Large intestine (tissue), 3 donors: ENCODE results near the gene CECR2. TPM values are rescaled to one million over a fixed set of nuclear protein-coding genes. Genes with fewer than 3 reads are reported as not detected.

ENCODE experiments used
- DNase-seq, 2 donors: peaks; one replicate each; pipeline versions ENCODE4 v3.0.0 to v3.0.0-alpha.2; 2013
- H3K27ac ChIP-seq: one replicate; pipeline ENCODE4 v1.5.1; 2013; ENCODE audit warnings: low read length
- H3K27me3 ChIP-seq: 2 replicates; pipeline ENCODE4 v1.6.1; 2013; ENCODE audit warnings: low read length; ENCODE audit not compliant: control insufficient read depth, insufficient read depth
- H3K36me3 ChIP-seq: 2 replicates; pipeline ENCODE4 v1.6.1; 2013; ENCODE audit warnings: low read length; ENCODE audit not compliant: control insufficient read depth, insufficient read depth
- H3K4me1 ChIP-seq: one replicate; pipeline ENCODE4 v1.6.1; 2013; ENCODE audit warnings: low read length; ENCODE audit not compliant: control insufficient read depth, insufficient read depth
- H3K4me3 ChIP-seq: one replicate; pipeline ENCODE4 v1.5.1; 2013; ENCODE audit warnings: low read length
- H3K9me3 ChIP-seq: one replicate; pipeline ENCODE4 v1.6.1; 2013; ENCODE audit warnings: mild to moderate bottlenecking, low read depth, low read length, moderate library complexity; ENCODE audit not compliant: control insufficient read depth
- WGBS: methylation state at CpG from one replicate; pipeline ENCODE4 v1.1.5; 2013; ENCODE audit warnings: low lambda C conversion rate; ENCODE audit not compliant: insufficient coverage; 5-methylcytosine and 5-hydroxymethylcytosine counted together
- polyA plus RNA-seq: library from polyadenylated mRNA; unstranded; fragments of 120-200 nt; gene quantifications from one replicate; pipeline ENCODE4 v1.2.1, GENCODE V29; 2013

The CECR2 gene
- polyA plus RNA-seq, 1 donor, result 1.7 TPM

DNA sequence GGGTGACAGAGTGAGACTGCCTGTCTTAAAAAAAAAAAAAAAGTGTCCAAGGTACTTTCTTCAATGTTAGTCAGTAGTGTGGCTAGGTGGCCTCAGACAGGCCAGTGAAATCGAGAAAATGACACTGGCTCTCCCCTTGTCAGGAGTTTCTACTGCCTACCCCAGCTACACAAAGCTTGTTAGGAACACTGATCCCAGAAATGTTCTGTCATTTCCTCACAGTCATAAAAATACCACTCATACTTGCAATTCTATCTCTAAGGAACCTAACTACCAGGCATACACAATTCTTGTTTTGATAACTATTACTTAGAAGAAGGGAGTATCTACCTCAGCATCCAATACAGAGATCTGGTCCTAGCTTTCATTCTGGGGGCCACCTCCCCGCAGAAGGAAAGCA, 228.0 kb downstream of the CECR2 start:
- no peaks in the 10 kb centered on the region for H3K4me1 ChIP-seq
- no peak overlapping the region for H3K27ac ChIP-seq
- WGBS, result no CpG with 5 or more reads among the region's 2 CpGs
- H3K4me3 ChIP-seq, result no peak overlapping the region
- peaks cover 75% of the 10 kb centered on the region for H3K36me3 ChIP-seq
- H3K9me3 ChIP-seq, result no peaks in the 10 kb centered on the region
- no peak for DNase-seq
- no peaks in the 10 kb centered on the region for H3K27me3 ChIP-seq

DNA sequence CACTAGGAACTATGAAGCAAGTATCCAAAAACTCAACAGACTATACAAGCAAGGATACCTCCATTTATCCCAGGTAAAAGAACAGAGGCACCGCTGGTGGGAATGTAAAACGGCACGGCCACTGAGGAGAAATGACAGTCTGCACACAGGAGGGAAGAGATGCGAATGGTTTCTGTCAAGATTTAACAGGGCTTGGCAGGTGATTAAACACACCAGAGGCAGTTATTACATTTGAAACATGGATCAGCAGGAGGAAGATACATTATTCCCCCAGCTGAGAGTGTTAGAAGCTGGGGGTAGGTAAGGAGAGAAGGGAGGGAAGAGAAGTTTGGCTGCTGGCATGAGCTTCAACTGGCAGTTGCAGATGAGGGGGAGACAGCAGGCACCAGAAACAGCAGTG, 229.1 kb downstream of the CECR2 start:
- H3K4me3 ChIP-seq, result no peak overlapping the region
- H3K27ac ChIP-seq, result no peak overlapping the region
- H3K9me3 ChIP-seq, result no peaks in the 10 kb centered on the region
- DNase-seq, result no peak
- WGBS, result no CpG with 5 or more reads among the region's 4 CpGs
- H3K4me1 ChIP-seq, result no peaks in the 10 kb centered on the region
- no peaks in the 10 kb centered on the region for H3K27me3 ChIP-seq
- H3K36me3 ChIP-seq, result peaks cover 69% of the 10 kb centered on the region

DNA sequence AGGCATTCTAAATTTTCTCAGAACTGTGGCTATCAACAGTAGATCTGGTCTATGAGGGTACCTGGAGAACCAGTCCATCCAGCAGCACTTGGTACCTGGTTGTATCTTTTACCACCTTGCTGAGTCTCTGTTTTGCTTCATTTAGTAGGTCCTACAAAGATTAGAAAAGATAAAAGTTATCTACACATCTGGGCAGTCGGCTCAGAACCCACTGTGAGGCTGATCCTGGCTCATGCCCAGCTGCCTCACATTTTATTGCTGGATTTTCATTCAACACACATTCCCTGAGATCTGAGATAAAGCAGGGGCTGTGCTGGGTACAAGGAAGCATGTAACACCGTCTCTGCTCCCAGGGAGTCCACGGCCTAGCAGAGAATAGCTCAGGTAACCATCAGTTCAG, 231.8 kb downstream of the CECR2 start:
- H3K27me3 ChIP-seq, result no peaks in the 10 kb centered on the region
- no peaks in the 10 kb centered on the region for H3K4me1 ChIP-seq
- H3K9me3 ChIP-seq, result no peaks in the 10 kb centered on the region
- peaks cover 54% of the 10 kb centered on the region for H3K36me3 ChIP-seq
- no peak overlapping the region for H3K4me3 ChIP-seq
- no peak overlapping the region for H3K27ac ChIP-seq
- no CpG with 5 or more reads among the region's 3 CpGs for WGBS
- no peak for DNase-seq

DNA sequence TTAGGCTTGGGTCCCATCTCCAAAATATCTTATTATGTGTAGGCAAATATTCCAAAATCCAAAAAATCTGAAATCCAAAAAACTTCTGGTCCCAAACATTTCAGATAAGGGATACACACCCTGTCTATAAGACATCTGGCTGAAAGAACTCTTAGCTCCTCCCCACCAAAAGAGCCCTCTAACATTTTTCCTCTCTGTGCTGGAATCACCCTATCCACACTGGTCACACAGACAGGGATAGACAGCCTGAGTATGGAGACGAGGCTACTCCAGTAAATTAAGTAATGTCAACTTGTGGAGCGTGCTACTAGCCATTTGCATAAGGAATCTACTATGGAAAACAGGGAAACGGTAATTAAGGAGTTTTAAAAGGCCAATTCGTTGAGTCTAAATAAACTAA, 234.4 kb downstream of the CECR2 start:
- Histone ChIP-seq H3K27me3 (no peaks in the 10 kb centered on the region), H3K4me3 (no peak overlapping the region), H3K9me3 (no peaks in the 10 kb centered on the region), H3K4me1 (no peaks in the 10 kb centered on the region), H3K36me3 (peaks cover 43% of the 10 kb centered on the region), H3K27ac (no peak overlapping the region)
- 90% methylated on average over 2 of the region's 4 CpGs for WGBS
- DNase-seq, result no peak

DNA sequence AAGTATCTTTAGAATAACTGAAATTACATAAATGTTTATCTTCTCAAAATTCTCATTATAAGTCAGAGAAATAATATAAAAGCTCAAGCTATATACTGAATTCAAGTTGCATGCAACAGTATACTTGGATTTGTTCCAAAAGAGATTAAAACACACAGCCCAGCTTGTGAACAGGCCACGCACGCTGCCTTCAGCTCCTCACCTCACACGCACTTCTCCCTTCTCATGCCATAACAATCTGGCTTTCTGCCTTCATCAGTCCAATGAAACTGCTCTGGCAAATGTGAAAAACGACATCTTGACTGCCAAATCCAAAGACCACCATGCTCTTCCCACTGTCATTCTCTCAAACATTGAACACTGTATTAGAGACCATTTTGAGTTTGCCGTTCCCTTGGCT, 237.2 kb downstream of the CECR2 start:
- no peak for DNase-seq
- H3K4me1 ChIP-seq, result no peaks in the 10 kb centered on the region
- no peak overlapping the region for H3K27ac ChIP-seq
- H3K9me3 ChIP-seq, result no peaks in the 10 kb centered on the region
- H3K36me3 ChIP-seq, result peaks cover 38% of the 10 kb centered on the region
- no peaks in the 10 kb centered on the region for H3K27me3 ChIP-seq
- H3K4me3 ChIP-seq, result no peak overlapping the region
- whole genome bisulfite sequencing, result 100% methylated on average over 1 of the region's 5 CpGs

Other genes starting within 250 kb of the CECR2 start
- 1.1 TPM for gene TMEM121B, start 248.1 kb upstream of the CECR2 start, polyA plus RNA-seq
- 37.9 TPM for gene HDHD5, start 210.2 kb upstream of the CECR2 start, polyA plus RNA-seq
- 23.9 TPM for gene ADA2, start 150.0 kb upstream of the CECR2 start, polyA plus RNA-seq
- gene SLC25A18, start 194.0 kb downstream of the CECR2 start, polyA plus RNA-seq, result 0.46 TPM